ENCODE measurements around the gene PLVAP.

DNA sequence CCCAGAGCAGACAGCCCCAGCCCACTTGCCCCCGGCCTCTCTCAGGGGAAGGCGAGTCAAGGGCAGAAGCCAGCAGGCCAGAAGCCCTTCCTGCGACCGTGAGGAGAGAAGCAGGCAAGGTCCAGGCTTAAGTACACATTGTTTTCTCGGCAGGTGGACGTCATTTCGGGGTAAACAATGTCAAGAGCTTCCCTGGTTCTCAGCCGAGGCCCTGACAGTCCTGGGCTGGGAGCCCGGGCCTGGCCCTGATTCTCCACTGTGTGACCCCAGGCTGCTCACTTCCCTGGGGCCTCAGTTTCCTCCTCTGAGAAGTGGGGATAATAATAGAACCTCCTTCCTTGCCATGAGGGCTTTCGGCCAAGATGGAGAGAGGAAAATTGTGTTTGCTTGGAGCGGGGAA is 19.4 kb downstream of the PLVAP start:
- TF ChIP-seq, protein P1, sequence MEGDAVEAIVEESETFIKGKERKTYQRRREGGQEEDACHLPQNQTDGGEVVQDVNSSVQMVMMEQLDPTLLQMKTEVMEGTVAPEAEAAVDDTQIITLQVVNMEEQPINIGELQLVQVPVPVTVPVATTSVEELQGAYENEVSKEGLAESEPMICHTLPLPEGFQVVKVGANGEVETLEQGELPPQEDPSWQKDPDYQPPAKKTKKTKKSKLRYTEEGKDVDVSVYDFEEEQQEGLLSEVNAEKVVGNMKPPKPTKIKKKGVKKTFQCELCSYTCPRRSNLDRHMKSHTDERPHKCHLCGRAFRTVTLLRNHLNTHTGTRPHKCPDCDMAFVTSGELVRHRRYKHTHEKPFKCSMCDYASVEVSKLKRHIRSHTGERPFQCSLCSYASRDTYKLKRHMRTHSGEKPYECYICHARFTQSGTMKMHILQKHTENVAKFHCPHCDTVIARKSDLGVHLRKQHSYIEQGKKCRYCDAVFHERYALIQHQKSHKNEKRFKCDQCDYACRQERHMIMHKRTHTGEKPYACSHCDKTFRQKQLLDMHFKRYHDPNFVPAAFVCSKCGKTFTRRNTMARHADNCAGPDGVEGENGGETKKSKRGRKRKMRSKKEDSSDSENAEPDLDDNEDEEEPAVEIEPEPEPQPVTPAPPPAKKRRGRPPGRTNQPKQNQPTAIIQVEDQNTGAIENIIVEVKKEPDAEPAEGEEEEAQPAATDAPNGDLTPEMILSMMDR (IDR thresholded peaks at IDR 0.05): no peak
- no peak for TF ChIP-seq POLR2AphosphoS5 (IDR thresholded peaks at IDR 0.05; ENCODE audit: low read depth, low read length)
